ENCODE data around the gene RAI1.

Gene RAI1

GRCh38 chr17:17815062-17815406, 133.8 kb downstream of the RAI1 start:
- peak in 2 of 14 donors; percentile 44 to 69 for DNase-seq

- DNase-seq, result peak in 7 of 14 donors; percentile 34 to 64 (median 52)
Observed at GRCh38 chr17:17815436-17816200, 134.4 kb downstream of the RAI1 start.

GRCh38 chr17:17816240-17816814, 135.1 kb downstream of the RAI1 start:
- peak in 2 of 14 donors; percentile 44 to 51 for DNase-seq

GRCh38 chr17:17816831-17817551, 135.7 kb downstream of the RAI1 start:
- DNase-seq, result peak in 3 of 14 donors; percentile 22 to 44 (median 37)

GRCh38 chr17:17817552-17817947, 136.3 kb downstream of the RAI1 start:
- DNase-seq, result no peak

GRCh38 chr17:17818088-17818526, 136.8 kb downstream of the RAI1 start:
- DNase-seq, result no peak

- DNase-seq, result no peak
Observed at GRCh38 chr17:17819111-17819510, 137.9 kb downstream of the RAI1 start.

- DNase-seq, result peak in 9 of 14 donors; percentile 24 to 66 (median 42)
Observed at GRCh38 chr17:17819561-17819995, 138.3 kb downstream of the RAI1 start.

- DNase-seq, result no peak
Observed at GRCh38 chr17:17820046-17820445, 138.8 kb downstream of the RAI1 start.

- no peak for DNase-seq
Observed at GRCh38 chr17:17820463-17821158, 139.4 kb downstream of the RAI1 start.

GRCh38 chr17:17822189-17822588, 140.9 kb downstream of the RAI1 start:
- DNase-seq, result peak in 12 of 14 donors; percentile 54 to 90 (median 82)

GRCh38 chr17:17822616-17823015, 141.4 kb downstream of the RAI1 start:
- DNase-seq, result no peak

GRCh38 chr17:17823433-17824118, 142.3 kb downstream of the RAI1 start:
- DNase-seq, result peak in 13 of 14 donors; percentile 41 to 90 (median 78)

- DNase-seq, result peak in 5 of 14 donors; percentile 29 to 68 (median 60)
Observed at GRCh38 chr17:17824119-17824782, 143.0 kb downstream of the RAI1 start.

GRCh38 chr17:17824783-17825614, 143.7 kb downstream of the RAI1 start:
- peak in 1 of 14 donors; percentile 26 for DNase-seq

GRCh38 chr17:17826342-17826713, 145.1 kb downstream of the RAI1 start:
- no peak for DNase-seq

GRCh38 chr17:17826942-17827785, 145.9 kb downstream of the RAI1 start:
- DNase-seq, result no peak

- no peak for DNase-seq
Observed at GRCh38 chr17:17827826-17828621, 146.8 kb downstream of the RAI1 start.

- no peak for DNase-seq
Observed at GRCh38 chr17:17830269-17830567, 149.0 kb downstream of the RAI1 start.

All from C1 segment of cervical spinal cord (tissue), 14 donors.